ENCODE results near the gene COL8A1. TPM values are rescaled to one million over a fixed set of nuclear protein-coding genes. Genes with fewer than 3 reads are reported as not detected.
A peak's percentile ranks its signal among the peaks of the same experiment; 100 is the strongest.
"Not testable (repeated sequence)": the region's sequence is repeated elsewhere in the genome, so short reads cannot be mapped to it uniquely, and the experiment has no call there.

The COL8A1 gene
- total RNA-seq (2021; ENCODE audit: unreplicated experiment) (0.07 TPM), Bru-seq, nascent RNA (percentile 4 among the genes with signal in this experiment), BruChase-seq, experiment 1, labeled RNA remaining after a 6-hour chase (percentile 1 among the genes with signal in this experiment), BruChase-seq, experiment 2, labeled RNA remaining after a 2-hour chase (percentile 2 among the genes with signal in this experiment)
- polyA plus RNA-seq (2012): 0.04 TPM in 1 of 2 replicates, not detected in the other
- long read RNA-seq: 0 reads

DNA sequence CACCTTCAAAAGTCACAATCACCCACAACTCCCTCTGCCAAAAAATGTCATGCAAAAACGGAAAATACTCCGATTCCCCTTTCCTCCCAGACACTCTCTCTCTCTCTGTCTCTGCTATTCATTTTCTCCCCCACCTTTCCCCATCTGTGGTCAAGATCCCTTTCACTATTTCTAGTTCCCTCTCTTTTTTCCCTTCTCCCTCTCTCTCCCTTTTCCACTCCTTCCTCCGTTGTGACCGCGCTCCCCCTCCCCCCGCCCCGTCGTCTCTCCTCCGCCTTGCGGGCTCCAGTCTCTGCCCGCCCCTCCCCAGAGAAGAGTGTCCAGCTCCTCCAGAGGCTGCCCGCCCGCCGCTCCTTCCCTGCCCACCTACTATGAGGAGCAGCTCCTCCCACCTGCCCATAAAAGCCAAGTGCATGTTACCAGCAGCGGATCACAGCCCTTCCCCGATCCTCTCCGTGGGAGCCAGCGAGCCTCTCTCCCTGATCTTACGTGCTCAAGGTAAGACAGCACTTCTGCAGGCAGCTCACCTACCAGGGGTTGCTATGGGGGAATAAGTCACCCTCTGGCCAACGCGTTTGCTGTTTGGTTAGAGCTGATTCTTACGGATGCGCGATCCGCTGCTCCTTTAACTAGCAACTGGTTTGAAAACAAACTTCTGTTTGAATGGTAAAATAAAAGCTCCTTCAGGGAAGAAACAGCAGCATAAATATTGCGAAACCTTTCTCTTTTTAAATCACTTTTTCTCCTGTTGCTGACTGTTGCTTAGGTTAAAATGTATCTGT lies at the start of gene COL8A1:
COL8A1 (plus strand) TSS at position 428 of the 782 bp plus-strand sequence. CDS start 152,089 bp downstream, outside the sequence.
- H3K27ac ChIP-seq (ENCODE audit: low read depth, low read length): no peak within 1 kb of the TSS
- no peaks in the 10 kb centered on the region for H3K36me3 ChIP-seq (ENCODE audit: control insufficient read depth in 1 of 2, insufficient read depth in 2 of 2, low read length in 2 of 2)
- H4K20me1 ChIP-seq (ENCODE audit: insufficient read depth): no peaks in the 10 kb centered on the region
- no TSS peak for BruUV-seq (replicated peaks)
- ChIA-PET POLR2A (interaction anchor here (0.6 kb wide), 1 partner anchor 53 kb away, joined by 4 read pairs; no protein-coding TSS in a partner anchor), RAD21 (ENCODE audit: low non-redundant PET in 1 of 2, low total read pairs in 2 of 2, uncharacterized antibody in 2 of 2, unreplicated experiment in 2 of 2) (no interaction called here), CTCF (interaction anchor here (1.2 to 1.4 kb wide), 2 partner anchors 12 to 45 kb away, joined by 3 to 5 read pairs; no protein-coding TSS in a partner anchor)
- peak within 1 kb of the TSS; percentile 43 for H3K4me2 ChIP-seq (ENCODE audit: low read length)
- no peak within 1 kb of the TSS for H3K9ac ChIP-seq (ENCODE audit: low read length)
- no peak for DNase-seq (ENCODE audit: low read depth, low spot score)
- H2AFZ ChIP-seq (ENCODE audit: low read depth, low read length, poor library complexity, severe bottlenecking): no peak within 1 kb of the TSS
- no peak for ATAC-seq
- no peaks in the 10 kb centered on the region for H3K9me2 ChIP-seq (ENCODE audit: insufficient read depth)
- peaks cover 97% of the 10 kb centered on the region for H3K27me3 ChIP-seq (ENCODE audit: insufficient read depth, low read length)
- intact Hi-C loops (cut with micrococcal nuclease): no loop called here
- 0 out of 4 replicates have a peak, but pooled peaks cover 0 to 5% of the 10 kb centered on the region in 2 experiments for H3K4me1 ChIP-seq (ENCODE audit: control insufficient read depth in 1 of 2, insufficient read depth in 2 of 2, low read length in 2 of 2)
- no peak within 1 kb of the TSS for H3K4me3 ChIP-seq (replicated peaks in 1 of 2; ENCODE audit: low read depth in 1 of 2, low read length in 2 of 2)
- no peaks in the 10 kb centered on the region for H3K9me3 ChIP-seq (ENCODE audit: control insufficient read depth in 1 of 2, insufficient read depth in 1 of 2, low read depth in 1 of 2, low read length in 2 of 2)
- H3K79me2 ChIP-seq (ENCODE audit: insufficient read depth, low read length): no peaks in the 10 kb centered on the region
- TF ChIP-seq, protein P1, sequence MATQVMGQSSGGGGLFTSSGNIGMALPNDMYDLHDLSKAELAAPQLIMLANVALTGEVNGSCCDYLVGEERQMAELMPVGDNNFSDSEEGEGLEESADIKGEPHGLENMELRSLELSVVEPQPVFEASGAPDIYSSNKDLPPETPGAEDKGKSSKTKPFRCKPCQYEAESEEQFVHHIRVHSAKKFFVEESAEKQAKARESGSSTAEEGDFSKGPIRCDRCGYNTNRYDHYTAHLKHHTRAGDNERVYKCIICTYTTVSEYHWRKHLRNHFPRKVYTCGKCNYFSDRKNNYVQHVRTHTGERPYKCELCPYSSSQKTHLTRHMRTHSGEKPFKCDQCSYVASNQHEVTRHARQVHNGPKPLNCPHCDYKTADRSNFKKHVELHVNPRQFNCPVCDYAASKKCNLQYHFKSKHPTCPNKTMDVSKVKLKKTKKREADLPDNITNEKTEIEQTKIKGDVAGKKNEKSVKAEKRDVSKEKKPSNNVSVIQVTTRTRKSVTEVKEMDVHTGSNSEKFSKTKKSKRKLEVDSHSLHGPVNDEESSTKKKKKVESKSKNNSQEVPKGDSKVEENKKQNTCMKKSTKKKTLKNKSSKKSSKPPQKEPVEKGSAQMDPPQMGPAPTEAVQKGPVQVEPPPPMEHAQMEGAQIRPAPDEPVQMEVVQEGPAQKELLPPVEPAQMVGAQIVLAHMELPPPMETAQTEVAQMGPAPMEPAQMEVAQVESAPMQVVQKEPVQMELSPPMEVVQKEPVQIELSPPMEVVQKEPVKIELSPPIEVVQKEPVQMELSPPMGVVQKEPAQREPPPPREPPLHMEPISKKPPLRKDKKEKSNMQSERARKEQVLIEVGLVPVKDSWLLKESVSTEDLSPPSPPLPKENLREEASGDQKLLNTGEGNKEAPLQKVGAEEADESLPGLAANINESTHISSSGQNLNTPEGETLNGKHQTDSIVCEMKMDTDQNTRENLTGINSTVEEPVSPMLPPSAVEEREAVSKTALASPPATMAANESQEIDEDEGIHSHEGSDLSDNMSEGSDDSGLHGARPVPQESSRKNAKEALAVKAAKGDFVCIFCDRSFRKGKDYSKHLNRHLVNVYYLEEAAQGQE (IDR thresholded peaks at IDR 0.05; ENCODE audit: low read depth): no peak
- TF ChIP-seq, protein P2, sequence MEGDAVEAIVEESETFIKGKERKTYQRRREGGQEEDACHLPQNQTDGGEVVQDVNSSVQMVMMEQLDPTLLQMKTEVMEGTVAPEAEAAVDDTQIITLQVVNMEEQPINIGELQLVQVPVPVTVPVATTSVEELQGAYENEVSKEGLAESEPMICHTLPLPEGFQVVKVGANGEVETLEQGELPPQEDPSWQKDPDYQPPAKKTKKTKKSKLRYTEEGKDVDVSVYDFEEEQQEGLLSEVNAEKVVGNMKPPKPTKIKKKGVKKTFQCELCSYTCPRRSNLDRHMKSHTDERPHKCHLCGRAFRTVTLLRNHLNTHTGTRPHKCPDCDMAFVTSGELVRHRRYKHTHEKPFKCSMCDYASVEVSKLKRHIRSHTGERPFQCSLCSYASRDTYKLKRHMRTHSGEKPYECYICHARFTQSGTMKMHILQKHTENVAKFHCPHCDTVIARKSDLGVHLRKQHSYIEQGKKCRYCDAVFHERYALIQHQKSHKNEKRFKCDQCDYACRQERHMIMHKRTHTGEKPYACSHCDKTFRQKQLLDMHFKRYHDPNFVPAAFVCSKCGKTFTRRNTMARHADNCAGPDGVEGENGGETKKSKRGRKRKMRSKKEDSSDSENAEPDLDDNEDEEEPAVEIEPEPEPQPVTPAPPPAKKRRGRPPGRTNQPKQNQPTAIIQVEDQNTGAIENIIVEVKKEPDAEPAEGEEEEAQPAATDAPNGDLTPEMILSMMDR (IDR thresholded peaks at IDR 0.05 in 2 of 3, conservative IDR thresholded peaks at IDR 0.05 in 1 of 3; ENCODE audit: borderline replicate concordance in 1 of 3, insufficient read depth in 1 of 3, low read depth in 2 of 3, low read length in 2 of 3): no peak

DNA sequence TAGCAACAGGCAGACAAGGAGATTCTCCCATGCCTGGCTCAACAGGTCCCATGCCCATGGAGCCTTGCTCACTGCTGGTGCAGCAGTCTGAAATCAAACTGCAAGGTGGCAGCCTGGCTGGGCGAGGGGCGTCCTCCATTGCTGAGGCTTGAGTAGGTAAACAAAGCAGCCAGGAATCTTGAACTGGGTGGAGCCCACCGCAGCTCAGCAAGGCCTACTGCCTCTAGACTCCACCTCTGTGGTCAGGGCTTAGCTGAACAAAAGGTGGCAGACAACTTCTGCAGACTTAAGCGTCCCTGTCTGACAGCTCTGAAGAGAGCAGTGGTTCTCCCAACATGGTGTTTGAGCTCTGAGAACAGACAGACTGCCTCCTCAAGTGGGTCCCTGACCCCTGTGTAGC lies 49.2 kb upstream of the COL8A1 start:
- DNase-seq (ENCODE audit: low read depth, low spot score); CTCF ChIA-PET; H2AFZ ChIP-seq (ENCODE audit: low read depth, low read length, poor library complexity, severe bottlenecking); H4K20me1 ChIP-seq (ENCODE audit: insufficient read depth); H3K79me2 ChIP-seq (ENCODE audit: insufficient read depth, low read length); POLR2A ChIA-PET; H3K27ac ChIP-seq (ENCODE audit: low read depth, low read length); H3K9ac ChIP-seq (ENCODE audit: low read length); RAD21 ChIA-PET (ENCODE audit: low non-redundant PET in 1 of 2, low total read pairs in 2 of 2, uncharacterized antibody in 2 of 2, unreplicated experiment in 2 of 2); ATAC-seq; H3K4me3 ChIP-seq (replicated peaks in 1 of 2; ENCODE audit: low read depth in 1 of 2, low read length in 2 of 2); H3K9me3 ChIP-seq (ENCODE audit: control insufficient read depth in 1 of 2, insufficient read depth in 1 of 2, low read depth in 1 of 2, low read length in 2 of 2); BruUV-seq (replicated peaks); H3K4me1 ChIP-seq (ENCODE audit: control insufficient read depth in 1 of 2, insufficient read depth in 2 of 2, low read length in 2 of 2); H3K9me2 ChIP-seq (ENCODE audit: insufficient read depth); H3K4me2 ChIP-seq (ENCODE audit: low read length); H3K36me3 ChIP-seq (ENCODE audit: control insufficient read depth in 1 of 2, insufficient read depth in 2 of 2, low read length in 2 of 2); intact Hi-C loops (cut with micrococcal nuclease): not testable (repeated sequence)
- H3K27me3 ChIP-seq (ENCODE audit: insufficient read depth, low read length): peaks cover 23% of the 10 kb centered on the region

Data from HCT116 (cell line).